Prostate gland (tissue), 2 donors: ENCODE results near the gene ZNF526.

Experiments used
- CTCF ChIP-seq, 4 experiments: fragments of 200-600 bp in 2 of 4; fragments of 450-650 bp in 2 of 4; sonication (generic) in 2 of 4; IDR thresholded peaks; 1 replicate in 3 of 4; 2 replicates in 1 of 4; pipeline ENCODE4 v1.5.1; 2016 to 2019; ENCODE audit warnings: antibody characterized with exemption in 4 of 4, mild to moderate bottlenecking in 2 of 4, moderate library complexity in 2 of 4
- POLR2A ChIP-seq: fragments of 450-650 bp; IDR thresholded peaks from one replicate; pipeline ENCODE4 v1.6.1; 2016; ENCODE audit warnings: antibody characterized with exemption, mild to moderate bottlenecking

GRCh38 chr19:42252365-42253244 is 32.5 kb downstream of the ZNF526 start:
- TF ChIP-seq CTCF (IDR thresholded peaks at IDR 0.05) (no peak), POLR2A (no peak)
